ENCODE measurements around the gene RAB40B.
"Not testable (repeated sequence)": the region's sequence is repeated elsewhere in the genome, so short reads cannot be mapped to it uniquely, and the experiment has no call there.

Gene RAB40B

GRCh38 chr17:82698065-82698973, at the start of gene RAB40B:
Gene RAB40B (minus strand): TSS chr17:82698698. CDS start chr17:82698596, 102 bp downstream.
- DNase-seq, result peak; percentile 97

- peak; percentile 78 for DNase-seq
These were observed 47.0 kb upstream of the RAB40B start for GRCh38 chr17:82745524-82745923.

GRCh38 chr17:82744736-82745135, 46.2 kb upstream of the RAB40B start:
- not testable (repeated sequence) for DNase-seq

GRCh38 chr17:82743344-82744219, 45.1 kb upstream of the RAB40B start:
- DNase-seq, result no peak

- DNase-seq, result peak; percentile 17
These were observed 42.6 kb upstream of the RAB40B start for GRCh38 chr17:82740906-82741759.

- no peak for DNase-seq
These were observed 39.7 kb upstream of the RAB40B start for GRCh38 chr17:82737967-82738877.

GRCh38 chr17:82736511-82737185, 38.1 kb upstream of the RAB40B start:
- no peak for DNase-seq

- peak; percentile 59 for DNase-seq
These were observed 36.7 kb upstream of the RAB40B start, which contains the start of gene FN3K for GRCh38 chr17:82734987-82735866. Gene FN3K (plus strand): TSS chr17:82735615. CDS start chr17:82735637, 22 bp downstream.

- no peak for DNase-seq
These were observed 33.7 kb upstream of the RAB40B start for GRCh38 chr17:82732118-82732743.

- no peak for DNase-seq
These were observed 31.2 kb upstream of the RAB40B start for GRCh38 chr17:82729479-82730260.

GRCh38 chr17:82726427-82726826, 27.9 kb upstream of the RAB40B start:
- no peak for DNase-seq

GRCh38 chr17:82723169-82723807, 24.8 kb upstream of the RAB40B start:
- no peak for DNase-seq

GRCh38 chr17:82722341-82723013, 24.0 kb upstream of the RAB40B start:
- DNase-seq, result no peak

GRCh38 chr17:82720204-82720603, 21.7 kb upstream of the RAB40B start:
- DNase-seq, result no peak

- no peak for DNase-seq
These were observed 20.6 kb upstream of the RAB40B start for GRCh38 chr17:82718986-82719685.

- peak; percentile 91 for DNase-seq
These were observed 17.9 kb upstream of the RAB40B start, which contains the start of gene FN3KRP for GRCh38 chr17:82716203-82717010. Gene FN3KRP (plus strand): TSS chr17:82716706. CDS start chr17:82716756, 50 bp downstream.
